DND-41 (cell line): ENCODE measurements around the gene CDK2AP2.

Source experiments
- ATAC-seq: fragments of 200-7000 bp; cut with Tn5 transposase; 3 replicates; pipeline ENCODE4 v1.9.1; 2021; ENCODE audit warnings: low read depth; ENCODE audit not compliant: insufficient read depth
- DNase-seq: peaks from one replicate; pipeline ENCODE4 v3.0.0-alpha.2; 2020
- H2AFZ ChIP-seq: 2 replicates; pipeline ENCODE4 v1.6.0; 2012; ENCODE audit warnings: low read depth, low read length
- H3K27ac ChIP-seq: 2 replicates; pipeline ENCODE4 v1.5.1; 2012; ENCODE audit warnings: low read length, inconsistent platforms
- H3K27me3 ChIP-seq: fragments of 200-600 bp; sonication (generic); 2 replicates; pipeline ENCODE4 v1.6.0; 2012; ENCODE audit warnings: low read length, mild to moderate bottlenecking, inconsistent platforms; ENCODE audit not compliant: insufficient read depth, poor library complexity
- H3K36me3 ChIP-seq: 2 replicates; pipeline ENCODE4 v1.5.1; 2012; ENCODE audit warnings: low read length, inconsistent platforms; ENCODE audit not compliant: insufficient read depth
- H3K4me1 ChIP-seq: 2 replicates; pipeline ENCODE4 v1.5.1; 2012; ENCODE audit warnings: mild to moderate bottlenecking, low read length; ENCODE audit not compliant: insufficient read depth
- H3K4me2 ChIP-seq: 2 replicates; pipeline ENCODE4 v1.6.0; 2012; ENCODE audit warnings: mild to moderate bottlenecking, moderate library complexity, low read length, inconsistent platforms; ENCODE audit not compliant: insufficient read depth
- H3K4me3 ChIP-seq, 2 experiments: fragments of 200-600 bp in 1 of 2; shearing (Covaris generic) in 1 of 2; 2 replicates each; pipeline ENCODE4 v1.5.1; 2012 to 2016; ENCODE audit warnings: inconsistent platforms in 2 of 2, low read length in 2 of 2, mild to moderate bottlenecking in 2 of 2, low read depth in 1 of 2, moderate library complexity in 1 of 2
- H3K79me2 ChIP-seq: 2 replicates; pipeline ENCODE4 v1.6.0; 2012; ENCODE audit warnings: low read length, inconsistent platforms; ENCODE audit not compliant: insufficient read depth
- H3K9ac ChIP-seq: 2 replicates; pipeline ENCODE4 v1.6.0; 2012; ENCODE audit warnings: low read depth, mild to moderate bottlenecking, inconsistent platforms, low read length, moderate library complexity
- H3K9me3 ChIP-seq: 2 replicates; pipeline ENCODE4 v1.5.1; 2012; ENCODE audit warnings: low read length, moderate library complexity, mild to moderate bottlenecking, inconsistent platforms; ENCODE audit not compliant: insufficient read depth, severe bottlenecking
- H4K20me1 ChIP-seq: 2 replicates; pipeline ENCODE4 v1.6.0; 2012; ENCODE audit warnings: low read length; ENCODE audit not compliant: insufficient read depth
- CTCF ChIP-seq: IDR thresholded peaks from 2 replicates; pipeline ENCODE4 v1.5.1; 2012; ENCODE audit warnings: borderline replicate concordance, low read length, moderate library complexity, mild to moderate bottlenecking; ENCODE audit not compliant: poor library complexity, severe bottlenecking; ENCODE audit errors: extremely low read depth
- EZH2 ChIP-seq: IDR thresholded peaks from 3 replicates; pipeline ENCODE4 v1.6.1; 2012; ENCODE audit warnings: borderline replicate concordance, low read depth, mild to moderate bottlenecking, moderate library complexity, low read length, inconsistent platforms; ENCODE audit not compliant: severe bottlenecking

The CDK2AP2 gene

GRCh38 chr11:67522844-67523555 lies 15.0 kb upstream of the CDK2AP2 start, which contains the start of gene CABP2:
TSS of gene CABP2 (minus strand) at chr11:67523446. CDS start at chr11:67523326, 120 bp downstream.
- no peak within 1 kb of the TSS for H2AFZ ChIP-seq
- no peak for TF ChIP-seq EZH2
- TF ChIP-seq CTCF, result no peak

GRCh38 chr11:67522338-67522737 lies 14.4 kb upstream of the CDK2AP2 start:
- H2AFZ ChIP-seq, result no peak overlapping the region
- no peaks in the 10 kb centered on the region for H4K20me1 ChIP-seq
- DNase-seq (no peak), ATAC-seq (no peak)
- no peaks in the 10 kb centered on the region for H3K9me3 ChIP-seq
- H3K4me3 ChIP-seq, result no peak overlapping the region
- H3K27me3 ChIP-seq, result no peaks in the 10 kb centered on the region
- no peaks in the 10 kb centered on the region for H3K4me1 ChIP-seq
- TF ChIP-seq CTCF (no peak), EZH2 (no peak)
- no peak overlapping the region for H3K9ac ChIP-seq
- H3K4me2 ChIP-seq, result no peak overlapping the region
- no peaks in the 10 kb centered on the region for H3K79me2 ChIP-seq
- H3K36me3 ChIP-seq, result no peaks in the 10 kb centered on the region
- H3K27ac ChIP-seq, result no peak overlapping the region

More at GRCh38 chr11:67522844-67523555, 15.0 kb upstream of the CDK2AP2 start, which contains the start of gene CABP2:
- no peak within 1 kb of the TSS for H3K9ac ChIP-seq
- no peaks in the 10 kb centered on the region for H3K79me2 ChIP-seq
- no peaks in the 10 kb centered on the region for H4K20me1 ChIP-seq
- H3K4me3 ChIP-seq, result no peak within 1 kb of the TSS
- DNase-seq, result no peak
- H3K36me3 ChIP-seq, result no peaks in the 10 kb centered on the region
- H3K4me1 ChIP-seq, result no peaks in the 10 kb centered on the region
- no peaks in the 10 kb centered on the region for H3K27me3 ChIP-seq
- no peak within 1 kb of the TSS for H3K27ac ChIP-seq
- no peaks in the 10 kb centered on the region for H3K9me3 ChIP-seq
- ATAC-seq, result no peak
- H3K4me2 ChIP-seq, result no peak within 1 kb of the TSS

GRCh38 chr11:67521924-67522323 lies 14.0 kb upstream of the CDK2AP2 start:
- Histone ChIP-seq H3K4me3 (no peak overlapping the region), H3K27me3 (no peaks in the 10 kb centered on the region), H2AFZ (no peak overlapping the region), H3K9ac (no peak overlapping the region), H3K9me3 (no peaks in the 10 kb centered on the region), H3K79me2 (no peaks in the 10 kb centered on the region), H3K4me1 (no peaks in the 10 kb centered on the region), H4K20me1 (no peaks in the 10 kb centered on the region), H3K4me2 (no peak overlapping the region), H3K27ac (no peak overlapping the region), H3K36me3 (no peaks in the 10 kb centered on the region)
- DNase-seq (no peak), ATAC-seq (no peak)
- TF ChIP-seq EZH2 (no peak), CTCF (no peak)
